ENCODE data around the gene RPL22L1. TPM values are rescaled to one million over a fixed set of nuclear protein-coding genes. Genes with fewer than 3 reads are reported as not detected.

The RPL22L1 gene
- polyA plus RNA-seq, 3 donors: 26.8 to 63.8 (median 37.4) TPM

DNA sequence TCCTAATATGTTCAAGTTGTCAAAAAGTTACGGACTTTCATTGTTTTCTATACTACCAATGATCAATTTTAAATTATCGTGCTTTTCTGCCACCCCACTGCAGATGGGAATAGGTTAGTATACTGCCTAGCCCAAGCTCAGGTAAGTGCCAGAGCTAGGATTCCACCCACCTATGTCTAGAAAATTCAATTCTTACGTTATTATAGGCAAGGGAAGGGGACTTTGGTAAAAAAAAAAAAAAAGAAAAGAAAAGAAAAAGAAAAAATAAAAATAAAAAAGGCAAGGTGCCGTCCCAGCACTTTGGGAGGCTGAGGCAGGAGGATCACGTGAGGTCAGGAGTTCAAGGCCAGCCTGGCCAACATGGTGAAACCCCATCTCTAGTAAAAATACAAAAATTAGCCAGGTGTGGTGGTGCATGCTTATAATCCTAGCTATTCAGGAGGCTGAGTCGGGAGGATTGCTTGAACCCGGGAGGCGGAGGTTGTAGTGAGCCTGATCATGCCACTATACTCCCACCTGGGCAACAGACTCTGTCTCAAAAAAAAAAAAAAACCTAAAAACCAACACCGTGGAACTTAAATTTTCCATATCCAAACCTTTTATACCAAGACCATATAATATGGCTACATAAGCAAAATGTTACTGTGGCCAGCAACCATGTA lies 1.3 kb downstream of the RPL22L1 start:
- Mint-ChIP-seq H3K27me3 (ENCODE audit: low read depth in 3 of 3) (peaks cover 0 to under 1% (median 0%) of the 10 kb centered on the region in 3 donors), H3K36me3 (peaks cover 18 to 26% of the 10 kb centered on the region in 2 donors)
- H3K9ac ChIP-seq (ENCODE audit: insufficient read depth, low read length, poor library complexity, severe bottlenecking): peak overlapping the region; percentile 89

More for the DNA sequence above, 1.3 kb downstream of the RPL22L1 start:
- peak overlapping the region; percentile 73 for H3K4me2 ChIP-seq (replicated peaks; ENCODE audit: extremely low read depth, low read length, poor library complexity, severe bottlenecking)
- Mint-ChIP-seq H3K4me1 (peaks cover 33% of the 10 kb centered on the region), H3K9me3 (no peaks in the 10 kb centered on the region), H3K27ac (peak overlapping the region; percentile 31 to 100 (median 99)), H3K4me3 (peak overlapping the region; percentile 83 to 99)
- H3K27ac ChIP-seq (ENCODE audit: low read depth in 1 of 2, low read length in 2 of 2): peak overlapping the region; percentile 48 to 99
- no peaks in the 10 kb centered on the region for H3K9me3 ChIP-seq (replicated peaks in 1 of 2; ENCODE audit: control insufficient read depth in 1 of 2, insufficient read depth in 1 of 2, low read length in 2 of 2)
- intact Hi-C loops (cut with micrococcal nuclease): no loop called here
- WGBS (ENCODE audit: insufficient coverage): 40% methylated on average over 2 of the region's 9 CpGs
- no peak for TF ChIP-seq CTCF (IDR thresholded peaks at IDR 0.05)
- no peak for DNase-seq
- H3K27me3 ChIP-seq (ENCODE audit: control insufficient read depth in 2 of 2, insufficient read depth in 2 of 2, low read length in 2 of 2): no peaks in the 10 kb centered on the region
- H3K79me2 ChIP-seq (ENCODE audit: insufficient read depth, low read length): peaks cover 35% of the 10 kb centered on the region
- H3K4me1 ChIP-seq (ENCODE audit: control insufficient read depth in 1 of 2, insufficient read depth in 2 of 2, low read length in 2 of 2): peaks cover 39 to 50% of the 10 kb centered on the region in 2 donors
- H4K20me1 ChIP-seq (ENCODE audit: insufficient read depth, low read length): peaks cover 25% of the 10 kb centered on the region
- no peak overlapping the region for H2AFZ ChIP-seq (ENCODE audit: insufficient read depth, low read depth, low read length, poor library complexity, severe bottlenecking)
- H3K36me3 ChIP-seq (replicated peaks in 1 of 2; ENCODE audit: control insufficient read depth in 1 of 2, insufficient read depth in 2 of 2, low read length in 2 of 2): peaks cover 13 to 27% of the 10 kb centered on the region in 2 donors
- H3K4me3 ChIP-seq (replicated peaks in 1 of 3; ENCODE audit: low read depth in 2 of 3, low read length in 3 of 3): peak overlapping the region; percentile 89 to 96 (median 90)
